ENCODE results near the gene LEKR1. TPM values are rescaled to one million over a fixed set of nuclear protein-coding genes. Genes with fewer than 3 reads are reported as not detected.

Gene LEKR1
- total RNA-seq, 1 donor from 2014 or later: 4.1 TPM

DNA sequence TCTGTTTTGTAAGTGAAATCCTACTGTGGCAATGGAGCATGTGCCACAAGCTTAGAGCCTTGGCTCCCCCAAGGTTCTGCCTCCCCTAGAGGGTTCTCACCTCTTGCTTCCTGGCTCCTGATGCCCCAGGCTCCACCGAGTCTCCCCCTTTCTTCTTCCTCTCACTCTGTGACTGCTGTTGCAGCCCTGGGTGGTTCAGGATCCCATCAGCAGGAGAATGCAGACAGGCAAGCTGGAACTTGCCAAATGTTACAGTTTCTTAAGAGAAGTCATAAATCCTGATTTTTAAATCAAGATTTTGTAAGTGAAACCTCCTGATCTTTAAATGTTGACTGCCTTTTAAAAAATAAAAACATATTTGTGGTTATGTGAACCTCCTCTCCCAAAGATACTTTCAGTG lies 199.9 kb downstream of the LEKR1 start:
- H3K4me3 Mint-ChIP-seq (ENCODE audit: low read depth): no peak overlapping the region
- no peak overlapping the region for H3K27ac Mint-ChIP-seq
- H3K36me3 Mint-ChIP-seq (ENCODE audit: insufficient read depth): no peaks in the 10 kb centered on the region
- H3K9me3 Mint-ChIP-seq (ENCODE audit: low read depth): no peaks in the 10 kb centered on the region
- no peaks in the 10 kb centered on the region for H3K27me3 Mint-ChIP-seq
- no peak for DNase-seq (ENCODE audit: low spot score, unreplicated experiment)
- TF ChIP-seq, protein P1, sequence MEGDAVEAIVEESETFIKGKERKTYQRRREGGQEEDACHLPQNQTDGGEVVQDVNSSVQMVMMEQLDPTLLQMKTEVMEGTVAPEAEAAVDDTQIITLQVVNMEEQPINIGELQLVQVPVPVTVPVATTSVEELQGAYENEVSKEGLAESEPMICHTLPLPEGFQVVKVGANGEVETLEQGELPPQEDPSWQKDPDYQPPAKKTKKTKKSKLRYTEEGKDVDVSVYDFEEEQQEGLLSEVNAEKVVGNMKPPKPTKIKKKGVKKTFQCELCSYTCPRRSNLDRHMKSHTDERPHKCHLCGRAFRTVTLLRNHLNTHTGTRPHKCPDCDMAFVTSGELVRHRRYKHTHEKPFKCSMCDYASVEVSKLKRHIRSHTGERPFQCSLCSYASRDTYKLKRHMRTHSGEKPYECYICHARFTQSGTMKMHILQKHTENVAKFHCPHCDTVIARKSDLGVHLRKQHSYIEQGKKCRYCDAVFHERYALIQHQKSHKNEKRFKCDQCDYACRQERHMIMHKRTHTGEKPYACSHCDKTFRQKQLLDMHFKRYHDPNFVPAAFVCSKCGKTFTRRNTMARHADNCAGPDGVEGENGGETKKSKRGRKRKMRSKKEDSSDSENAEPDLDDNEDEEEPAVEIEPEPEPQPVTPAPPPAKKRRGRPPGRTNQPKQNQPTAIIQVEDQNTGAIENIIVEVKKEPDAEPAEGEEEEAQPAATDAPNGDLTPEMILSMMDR (IDR thresholded peaks at IDR 0.05; ENCODE audit: unreplicated experiment): no peak
- H3K4me1 Mint-ChIP-seq (ENCODE audit: low read depth): peaks cover 3% of the 10 kb centered on the region

DNA sequence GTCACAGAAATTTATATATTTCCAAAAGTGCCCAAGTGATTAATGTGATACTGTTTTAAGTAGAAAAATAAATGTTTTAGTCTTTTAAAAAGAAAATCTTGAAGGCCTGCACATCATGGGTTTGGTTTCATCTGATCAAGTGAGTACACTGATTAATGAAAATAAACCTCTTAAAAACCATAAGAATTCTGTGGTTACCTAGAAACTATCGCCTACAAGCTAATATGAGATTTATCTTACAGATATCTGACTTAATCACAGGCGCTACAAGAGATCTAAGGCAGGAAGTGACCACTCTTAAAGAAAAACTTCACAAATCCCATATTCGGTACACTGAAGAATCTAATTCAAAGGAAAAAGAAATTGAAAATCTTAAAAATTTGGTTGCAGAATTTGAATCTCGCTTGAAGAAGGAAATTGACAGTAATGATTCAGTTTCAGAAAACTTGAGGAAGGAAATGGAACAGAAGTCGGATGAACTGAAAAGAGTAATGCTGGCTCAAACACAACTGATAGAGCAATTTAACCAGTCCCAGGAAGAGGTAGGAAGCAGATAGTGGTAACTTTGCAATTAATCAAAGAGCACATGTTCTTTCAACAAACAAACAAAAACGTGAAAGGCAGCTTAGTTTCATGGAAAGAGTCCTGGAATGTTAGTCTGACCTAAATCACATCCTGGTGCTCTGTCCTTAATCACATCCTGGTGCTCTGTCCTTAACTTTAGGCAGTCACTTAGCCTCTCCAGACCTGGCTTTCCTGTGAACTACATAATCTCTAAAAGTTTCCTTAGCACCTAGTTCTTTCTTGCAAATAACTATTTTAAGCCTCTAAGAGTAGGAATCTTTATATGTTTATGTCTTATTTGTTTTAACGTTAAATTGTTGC lies 201.9 kb downstream of the LEKR1 start:
- no peak overlapping the region for H3K27ac Mint-ChIP-seq
- no peak overlapping the region for H3K4me3 Mint-ChIP-seq (ENCODE audit: low read depth)
- TF ChIP-seq, protein P1 (IDR thresholded peaks at IDR 0.05; ENCODE audit: unreplicated experiment): no peak
- H3K4me1 Mint-ChIP-seq (ENCODE audit: low read depth): peaks cover 3% of the 10 kb centered on the region
- no peak for DNase-seq (ENCODE audit: low spot score, unreplicated experiment)
- no peaks in the 10 kb centered on the region for H3K9me3 Mint-ChIP-seq (ENCODE audit: low read depth)
- H3K36me3 Mint-ChIP-seq (ENCODE audit: insufficient read depth): no peaks in the 10 kb centered on the region
- H3K27me3 Mint-ChIP-seq: no peaks in the 10 kb centered on the region

- no peaks in the 10 kb centered on the region for H3K27me3 Mint-ChIP-seq
- peaks cover 3% of the 10 kb centered on the region for H3K4me1 Mint-ChIP-seq (ENCODE audit: low read depth)
- H3K9me3 Mint-ChIP-seq (ENCODE audit: low read depth): no peaks in the 10 kb centered on the region
- TF ChIP-seq, protein P1 (IDR thresholded peaks at IDR 0.05; ENCODE audit: unreplicated experiment): no peak
- DNase-seq (ENCODE audit: low spot score, unreplicated experiment): no peak
- H3K4me3 Mint-ChIP-seq (ENCODE audit: low read depth): no peak overlapping the region
- no peaks in the 10 kb centered on the region for H3K36me3 Mint-ChIP-seq (ENCODE audit: insufficient read depth)
- no peak overlapping the region for H3K27ac Mint-ChIP-seq
Measured at GRCh38 chr3:157029365-157029790, 203.2 kb downstream of the LEKR1 start.

DNA sequence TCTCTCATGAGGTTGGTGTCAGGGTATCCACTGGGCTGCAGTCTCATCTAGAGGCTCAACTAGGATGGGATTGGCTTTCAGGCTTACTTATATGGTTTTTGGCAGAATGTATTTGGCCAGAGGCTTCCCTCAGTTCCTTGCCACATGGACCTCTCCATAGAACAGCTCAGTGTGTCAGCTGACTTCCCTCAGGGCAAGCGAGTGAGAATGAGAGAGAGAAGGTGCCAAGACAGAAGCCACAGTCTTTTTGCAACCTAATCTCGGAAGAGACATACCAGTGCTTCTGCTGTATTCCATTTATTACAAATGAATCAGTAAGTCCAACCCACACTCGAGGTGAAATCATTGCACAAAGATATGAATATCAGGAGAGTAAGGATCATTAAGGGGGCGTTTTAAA lies 204.6 kb downstream of the LEKR1 start:
- H3K4me1 Mint-ChIP-seq (ENCODE audit: low read depth): peaks cover 3% of the 10 kb centered on the region
- H3K36me3 Mint-ChIP-seq (ENCODE audit: insufficient read depth): no peaks in the 10 kb centered on the region
- no peak overlapping the region for H3K27ac Mint-ChIP-seq
- DNase-seq (ENCODE audit: low spot score, unreplicated experiment): no peak
- no peak overlapping the region for H3K4me3 Mint-ChIP-seq (ENCODE audit: low read depth)
- TF ChIP-seq, protein P1 (IDR thresholded peaks at IDR 0.05; ENCODE audit: unreplicated experiment): no peak
- no peaks in the 10 kb centered on the region for H3K27me3 Mint-ChIP-seq
- no peaks in the 10 kb centered on the region for H3K9me3 Mint-ChIP-seq (ENCODE audit: low read depth)

DNA sequence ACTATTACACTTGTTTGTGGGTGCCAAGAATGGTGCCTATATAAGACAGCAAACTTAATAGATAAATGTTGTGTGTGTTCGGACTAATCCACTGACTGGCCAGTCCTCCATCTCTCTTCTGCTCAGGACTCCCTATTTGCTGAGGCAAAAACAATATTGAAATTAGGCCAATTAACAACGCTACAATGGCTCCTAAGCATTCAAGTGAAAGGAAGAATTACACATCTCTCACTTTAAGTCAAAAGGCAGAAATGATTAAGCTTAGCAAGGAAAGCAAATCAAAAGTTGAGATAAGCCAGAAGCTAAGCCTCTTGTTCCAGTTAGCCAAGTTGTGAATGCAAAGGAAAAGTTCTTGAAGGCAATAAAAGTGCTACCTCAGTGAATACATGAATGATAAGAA lies 206.8 kb downstream of the LEKR1 start:
- no peaks in the 10 kb centered on the region for H3K27me3 Mint-ChIP-seq
- H3K4me1 Mint-ChIP-seq (ENCODE audit: low read depth): peaks cover 3% of the 10 kb centered on the region
- no peaks in the 10 kb centered on the region for H3K36me3 Mint-ChIP-seq (ENCODE audit: insufficient read depth)
- TF ChIP-seq, protein P1 (IDR thresholded peaks at IDR 0.05; ENCODE audit: unreplicated experiment): no peak
- DNase-seq (ENCODE audit: low spot score, unreplicated experiment): no peak
- H3K27ac Mint-ChIP-seq: no peak overlapping the region
- H3K4me3 Mint-ChIP-seq (ENCODE audit: low read depth): no peak overlapping the region
- no peaks in the 10 kb centered on the region for H3K9me3 Mint-ChIP-seq (ENCODE audit: low read depth)
